Measurements from ENCODE around the gene DHRS1.

DHRS1 gene

GRCh38 chr14:24243336-24243836 is 56.2 kb downstream of the DHRS1 start:
- DNase-seq, result peak; percentile 49

GRCh38 chr14:24241829-24242443 is 57.6 kb downstream of the DHRS1 start:
- DNase-seq, result peak; percentile 93
